ENCODE results near the gene DYSF. TPM values are rescaled to one million over a fixed set of nuclear protein-coding genes. Genes with fewer than 3 reads are reported as not detected.

DYSF gene
- total RNA-seq, 1 experiment from 2014 or later, result 0.89 TPM

GRCh38 chr2:71678874-71679273, 225.5 kb downstream of the DYSF start:
- CTCF ChIA-PET, result interaction anchor here (0.6 kb wide), 1 partner anchor 164 kb away, joined by 4 read pairs; no protein-coding TSS in a partner anchor
- H3K9me3 ChIP-seq (ENCODE audit: control insufficient read depth in 1 of 2, insufficient read depth in 1 of 2, low read depth in 1 of 2, low read length in 2 of 2), result no peaks in the 10 kb centered on the region
- H3K9me2 ChIP-seq (ENCODE audit: insufficient read depth), result no peaks in the 10 kb centered on the region
- intact Hi-C loops (cut with micrococcal nuclease), result no loop called here
- no peak for DNase-seq (ENCODE audit: low read depth, low spot score)
- no peak for TF ChIP-seq CEBPB (IDR thresholded peaks at IDR 0.05; ENCODE audit: low read depth)
- TF ChIP-seq EZH2 (IDR thresholded peaks at IDR 0.05), result no peak
- TF ChIP-seq YY1 (IDR thresholded peaks at IDR 0.05; ENCODE audit: extremely low read depth, insufficient replicate concordance, low read depth, low read length), result no peak
- no peak for TF ChIP-seq EZH2phosphoT487 (IDR thresholded peaks at IDR 0.05; ENCODE audit: borderline replicate concordance)
- TF ChIP-seq JUND (IDR thresholded peaks at IDR 0.05), result no peak
- TF ChIP-seq CBX3 (IDR thresholded peaks at IDR 0.05; ENCODE audit: low read depth), result no peak
- H3K27ac ChIP-seq (ENCODE audit: low read depth, low read length), result no peak overlapping the region
- no peak overlapping the region for H2AFZ ChIP-seq (ENCODE audit: low read depth, low read length, poor library complexity, severe bottlenecking)
- no peaks in the 10 kb centered on the region for H3K79me2 ChIP-seq (ENCODE audit: insufficient read depth, low read length)
- POLR2A ChIA-PET, result no interaction called here
- H3K4me1 ChIP-seq (ENCODE audit: control insufficient read depth in 1 of 2, insufficient read depth in 2 of 2, low read length in 2 of 2), result no peaks in the 10 kb centered on the region
- no peak overlapping the region for H3K9ac ChIP-seq (ENCODE audit: low read length)
- no TSS peak for BruUV-seq (replicated peaks)
- no peak overlapping the region for H3K4me2 ChIP-seq (ENCODE audit: low read length)
- RAD21 ChIA-PET (ENCODE audit: low non-redundant PET in 1 of 2, low total read pairs in 2 of 2, uncharacterized antibody in 2 of 2, unreplicated experiment in 2 of 2), result no interaction called here
- H3K4me3 ChIP-seq (replicated peaks in 1 of 2; ENCODE audit: low read depth in 1 of 2, low read length in 2 of 2), result no peak overlapping the region
- no peaks in the 10 kb centered on the region for H4K20me1 ChIP-seq (ENCODE audit: insufficient read depth)
- no peaks in the 10 kb centered on the region for H3K36me3 ChIP-seq (ENCODE audit: control insufficient read depth in 1 of 2, insufficient read depth in 2 of 2, low read length in 2 of 2)
- no peak for ATAC-seq
- H3K27me3 ChIP-seq (ENCODE audit: insufficient read depth, low read length), result no peaks in the 10 kb centered on the region

- ChIA-PET POLR2A (no interaction called here), CTCF (no interaction called here), RAD21 (ENCODE audit: low non-redundant PET in 1 of 2, low total read pairs in 2 of 2, uncharacterized antibody in 2 of 2, unreplicated experiment in 2 of 2) (no interaction called here)
- intact Hi-C loops (cut with micrococcal nuclease), result no loop called here
- H3K4me3 ChIP-seq (replicated peaks in 1 of 2; ENCODE audit: low read depth in 1 of 2, low read length in 2 of 2), result no peak overlapping the region
- H2AFZ ChIP-seq (ENCODE audit: low read depth, low read length, poor library complexity, severe bottlenecking), result no peak overlapping the region
- H3K4me2 ChIP-seq (ENCODE audit: low read length), result no peak overlapping the region
- ATAC-seq, result no peak
- no peaks in the 10 kb centered on the region for H4K20me1 ChIP-seq (ENCODE audit: insufficient read depth)
- H3K36me3 ChIP-seq (ENCODE audit: control insufficient read depth in 1 of 2, insufficient read depth in 2 of 2, low read length in 2 of 2), result no peaks in the 10 kb centered on the region
- no peaks in the 10 kb centered on the region for H3K4me1 ChIP-seq (ENCODE audit: control insufficient read depth in 1 of 2, insufficient read depth in 2 of 2, low read length in 2 of 2)
- H3K9ac ChIP-seq (ENCODE audit: low read length), result no peak overlapping the region
- H3K79me2 ChIP-seq (ENCODE audit: insufficient read depth, low read length), result no peaks in the 10 kb centered on the region
- no peaks in the 10 kb centered on the region for H3K27me3 ChIP-seq (ENCODE audit: insufficient read depth, low read length)
- no peaks in the 10 kb centered on the region for H3K9me2 ChIP-seq (ENCODE audit: insufficient read depth)
- no peak for TF ChIP-seq ZBTB33 (IDR thresholded peaks at IDR 0.05; ENCODE audit: extremely low read depth, insufficient replicate concordance, low read length)
- no peak for TF ChIP-seq EZH2phosphoT487 (IDR thresholded peaks at IDR 0.05; ENCODE audit: borderline replicate concordance)
- no peak for TF ChIP-seq YY1 (IDR thresholded peaks at IDR 0.05; ENCODE audit: extremely low read depth, insufficient replicate concordance, low read depth, low read length)
- no peak for TF ChIP-seq CTCF (IDR thresholded peaks at IDR 0.05 in 2 of 3, conservative IDR thresholded peaks at IDR 0.05 in 1 of 3; ENCODE audit: borderline replicate concordance in 1 of 3, insufficient read depth in 1 of 3, low read depth in 2 of 3, low read length in 2 of 3)
- TF ChIP-seq ATF3 (IDR thresholded peaks at IDR 0.05), result no peak
- no peak for TF ChIP-seq ZFX (IDR thresholded peaks at IDR 0.05)
- DNase-seq (ENCODE audit: low read depth, low spot score), result no peak
- BruUV-seq (replicated peaks), result no TSS peak
- H3K27ac ChIP-seq (ENCODE audit: low read depth, low read length), result no peak overlapping the region
- H3K9me3 ChIP-seq (ENCODE audit: control insufficient read depth in 1 of 2, insufficient read depth in 1 of 2, low read depth in 1 of 2, low read length in 2 of 2), result no peaks in the 10 kb centered on the region
Observed at GRCh38 chr2:71679491-71679890, 226.1 kb downstream of the DYSF start.
